ENCODE measurements around the gene RAB4A.

RAB4A gene

DNA sequence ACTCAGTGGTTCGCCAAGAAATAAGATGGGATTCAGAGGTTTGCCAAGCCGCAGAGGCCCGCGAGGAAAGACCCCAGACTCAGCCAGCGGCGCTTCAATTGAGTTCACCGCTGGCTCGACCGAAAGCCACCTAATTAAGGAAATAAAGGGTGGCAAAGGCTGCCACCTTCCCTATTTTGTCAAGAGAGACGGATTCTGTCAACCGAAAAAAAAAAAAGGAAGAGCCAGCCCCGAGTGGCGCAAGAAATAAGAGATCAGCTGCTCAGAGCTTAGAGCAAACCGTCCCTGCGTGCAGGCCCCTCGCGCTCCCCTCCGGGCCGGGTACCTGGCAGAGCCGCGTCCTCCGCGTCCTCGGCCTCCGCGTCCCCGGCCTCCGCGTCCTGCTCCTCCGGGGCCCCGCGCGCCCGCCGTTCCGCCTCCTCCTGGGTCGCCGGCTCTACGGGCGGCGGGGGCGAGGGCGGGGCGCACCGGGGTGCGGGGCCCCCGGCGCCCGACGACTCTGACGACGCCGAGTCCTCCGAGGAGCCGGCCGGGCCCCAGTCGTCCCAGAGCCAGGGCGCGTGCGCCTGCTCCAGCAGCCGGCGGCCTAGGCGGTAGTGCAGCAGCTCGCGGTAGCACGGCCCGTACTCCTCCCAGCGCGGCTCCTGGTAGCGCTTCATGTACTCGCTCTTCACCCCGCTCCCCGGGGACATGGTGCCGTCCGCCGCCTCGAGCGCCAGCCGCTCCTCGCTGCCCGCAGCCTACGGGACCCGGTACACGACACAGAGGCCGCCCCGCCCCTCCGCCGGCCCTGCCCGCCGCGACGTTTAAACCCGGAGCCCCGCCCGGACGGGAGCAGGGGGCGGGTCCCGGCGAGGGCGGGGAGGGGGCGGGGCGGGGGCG, 71.1 kb downstream of the RAB4A start:
- DNase-seq = peak; percentile 64 to 70

DNA sequence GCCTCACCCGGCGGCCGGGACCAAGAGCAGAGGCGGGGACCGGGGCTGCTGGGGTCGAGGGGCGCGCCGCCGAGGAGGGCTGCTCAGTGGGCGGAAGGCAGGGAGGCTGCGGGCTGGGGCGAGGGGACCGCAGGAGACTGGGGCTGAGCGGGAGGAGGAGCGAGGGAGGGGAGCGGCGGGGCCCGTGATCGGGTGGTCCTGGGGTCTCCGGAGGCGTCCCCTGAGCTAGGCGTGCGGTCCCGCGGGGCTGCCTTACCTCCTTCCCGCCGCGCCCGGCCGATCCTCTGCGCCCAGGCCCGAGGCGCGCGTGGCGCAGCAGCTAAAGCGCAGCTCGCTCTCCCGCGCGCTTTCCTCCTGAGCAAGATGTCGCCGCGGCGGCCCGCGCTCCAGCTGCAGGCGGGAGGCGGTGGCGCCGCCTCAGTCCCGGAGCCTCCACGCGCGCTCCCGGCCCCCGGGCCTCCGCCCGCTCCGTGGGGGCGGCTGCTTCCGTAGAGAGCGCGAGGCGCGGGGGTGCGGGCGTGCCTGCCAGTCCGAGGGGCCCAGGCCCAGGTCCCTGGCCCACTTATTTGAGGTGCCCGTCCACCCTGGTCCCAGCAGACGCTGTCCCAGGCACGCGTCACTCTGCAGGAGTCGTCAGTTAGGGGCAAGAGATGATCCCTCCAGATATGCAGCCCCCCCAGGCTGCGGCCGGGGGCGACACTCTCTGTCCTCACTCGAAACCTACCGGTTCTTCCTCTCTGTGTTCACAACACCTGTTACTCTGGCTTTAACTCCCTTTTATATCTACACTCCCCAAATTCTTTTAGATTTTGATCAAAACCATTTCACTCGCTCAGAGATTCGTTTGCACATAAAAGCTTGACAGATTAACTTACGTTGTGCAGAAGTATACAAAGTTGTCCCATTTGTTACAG, 72.0 kb downstream of the RAB4A start, which contains the start of gene CCSAP:
Gene CCSAP (minus strand): TSS at position 392 of the 914 bp plus-strand sequence. CDS start 582 bp downstream, outside the sequence.
- DNase-seq = peak; percentile 26 to 39

DNA sequence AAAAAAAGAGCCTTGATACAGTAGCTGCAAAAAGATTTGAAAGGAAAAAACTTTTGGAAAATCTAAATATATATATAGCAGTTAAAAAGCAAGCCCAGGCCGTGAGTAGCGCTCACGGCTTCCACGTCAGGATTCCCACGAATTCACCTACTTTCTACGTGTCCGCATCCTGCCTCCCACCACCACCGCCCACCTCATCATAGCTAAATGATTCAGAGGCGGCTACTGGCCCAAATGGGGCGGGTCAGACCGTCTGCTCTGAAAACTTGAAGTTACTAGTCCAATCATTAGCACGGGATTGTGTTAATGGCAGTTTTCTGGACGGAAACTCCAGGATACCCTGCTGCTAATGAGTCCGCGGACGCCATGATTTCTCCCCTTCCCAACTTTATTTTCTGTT, 73.2 kb downstream of the RAB4A start:
- peak; percentile 29 to 52 for DNase-seq

DNA sequence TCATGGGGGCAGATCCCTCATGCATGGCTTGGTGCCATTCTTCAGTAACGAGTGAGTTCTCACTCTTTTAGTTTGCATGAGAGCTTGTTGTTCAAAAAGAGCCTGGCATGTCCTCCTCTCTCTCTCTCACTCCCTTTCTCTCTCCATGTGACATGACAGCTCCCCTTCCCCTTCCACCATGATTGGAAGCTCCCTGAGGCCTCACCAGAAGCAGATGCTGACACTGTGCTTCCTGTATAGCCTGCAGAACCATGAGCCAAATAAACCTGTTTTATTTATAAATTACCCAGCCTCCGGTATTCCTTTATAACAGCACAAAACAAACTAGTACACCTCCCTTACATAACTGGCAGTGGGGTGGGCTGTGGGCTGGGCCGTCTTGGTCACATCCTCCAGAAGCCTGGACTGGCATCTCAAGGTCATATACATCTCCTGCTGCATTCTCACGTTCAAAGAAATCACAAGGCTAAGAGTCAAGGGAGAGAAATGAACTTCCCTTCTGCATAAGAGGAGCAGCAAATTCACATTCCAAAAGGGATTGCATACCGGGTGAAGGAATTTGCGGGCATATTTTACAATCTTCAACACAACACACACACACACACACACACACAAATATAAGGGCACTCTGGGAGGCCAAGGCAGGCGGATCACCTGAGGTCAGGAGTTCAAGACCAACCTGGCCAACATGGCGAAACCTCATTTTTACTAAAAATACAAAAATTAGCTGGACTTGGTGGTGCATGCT, 74.2 kb downstream of the RAB4A start:
- DNase-seq = no peak

DNA sequence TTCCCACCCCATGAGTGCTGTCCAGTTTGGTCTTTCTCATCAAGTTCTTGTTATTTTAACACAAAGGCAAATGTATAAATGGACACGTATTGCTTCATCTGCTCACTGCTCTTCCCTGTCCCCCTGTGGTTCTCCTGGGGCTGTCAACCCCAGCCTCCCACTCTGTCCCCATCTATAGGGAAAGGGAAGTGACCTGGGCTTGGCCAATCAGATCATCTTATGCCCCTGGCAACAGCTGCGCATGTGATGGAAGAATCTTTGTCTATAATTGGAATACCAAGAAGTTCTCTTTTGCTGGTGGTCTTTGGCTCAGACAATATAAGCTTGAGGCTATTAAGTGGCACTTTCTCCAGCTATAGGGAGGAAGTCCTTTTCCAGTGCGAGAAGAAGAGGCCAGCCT, 76.6 kb downstream of the RAB4A start:
- peak; percentile 62 to 72 for DNase-seq

DNA sequence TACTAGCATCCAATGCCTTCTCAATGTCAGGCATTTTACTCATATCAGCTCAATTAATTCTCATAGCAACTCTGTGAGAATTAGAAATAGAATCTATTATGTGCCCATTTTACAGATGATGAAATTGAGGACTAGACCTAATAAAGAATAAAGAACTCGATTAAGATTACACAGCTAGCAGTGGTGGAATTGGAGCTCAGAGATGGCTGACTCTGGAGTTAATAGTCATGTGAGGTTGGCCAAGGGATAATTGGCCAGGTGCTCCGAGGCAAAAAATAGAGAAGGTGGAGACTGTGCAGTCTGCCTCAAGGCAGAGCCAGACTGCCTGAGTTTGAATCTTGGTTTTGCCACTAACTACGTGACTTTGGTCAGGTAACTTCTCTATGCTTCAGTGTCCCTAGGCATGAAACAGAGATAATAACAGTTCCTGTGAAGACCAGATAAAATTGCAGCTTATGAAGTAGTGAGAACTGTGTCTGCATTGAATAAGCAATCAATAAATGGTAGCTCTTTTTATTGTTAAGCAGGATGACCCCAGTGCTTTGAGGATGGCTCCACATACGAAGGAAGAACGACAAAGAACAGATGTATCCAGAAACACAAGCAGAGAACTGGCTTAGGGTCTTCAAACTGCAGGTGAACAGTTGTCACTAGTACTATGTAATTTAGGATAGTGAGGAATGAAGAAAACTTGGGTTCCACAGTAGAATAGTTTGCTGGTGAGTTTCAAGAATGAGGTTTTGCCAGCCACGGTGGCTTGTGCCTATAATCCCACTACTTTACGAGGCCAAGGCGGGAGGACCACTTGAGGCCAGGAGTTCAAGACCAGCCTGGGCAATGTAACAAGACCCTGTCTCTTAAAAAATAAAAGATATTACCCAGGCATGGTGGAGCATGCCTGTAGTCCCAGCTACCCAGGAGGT, 78.8 kb downstream of the RAB4A start:
- DNase-seq = no peak

DNA sequence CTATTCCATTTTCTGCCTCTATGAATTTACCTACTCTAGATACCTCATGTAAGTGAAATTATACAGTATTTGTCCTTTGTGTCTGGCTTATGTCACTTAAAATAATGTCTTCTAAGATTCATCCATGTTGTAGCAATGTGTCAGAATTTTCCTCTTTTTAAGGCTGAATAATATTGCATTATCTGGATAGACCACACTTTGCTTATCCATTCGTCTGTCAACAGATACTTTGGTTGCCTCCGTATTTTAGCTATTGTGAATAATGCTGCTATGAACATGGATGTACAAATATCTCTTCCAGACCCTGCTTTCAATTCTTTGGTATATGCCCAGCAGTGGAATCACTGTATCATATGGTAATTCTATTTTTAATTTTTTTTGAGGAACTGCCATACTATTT, 82.1 kb downstream of the RAB4A start:
- no peak for DNase-seq

DNA sequence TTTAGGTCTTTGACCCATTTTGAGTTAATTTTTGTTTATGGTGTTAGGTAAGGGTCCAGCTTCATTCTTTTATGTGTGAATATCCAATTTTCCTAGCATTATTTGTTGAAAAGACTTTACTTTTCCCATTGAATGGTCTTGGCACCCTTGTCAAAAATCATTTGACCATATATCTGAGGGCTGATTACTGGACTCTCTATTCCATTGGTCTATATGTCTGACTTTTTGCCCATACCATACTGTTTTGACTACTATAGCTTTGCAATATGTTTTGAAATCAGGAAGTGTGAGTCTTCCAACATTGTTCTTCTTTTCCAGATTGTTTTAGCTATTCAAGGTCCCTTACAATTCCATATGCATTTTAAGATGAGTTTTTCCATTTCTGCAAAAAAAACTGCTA, 83.3 kb downstream of the RAB4A start:
- DNase-seq = no peak
